Measurements from ENCODE around the gene AMY2A.
"Not testable (repeated sequence)": the region's sequence is repeated elsewhere in the genome, so short reads cannot be mapped to it uniquely, and the experiment has no call there.

The AMY2A gene

GRCh38 chr1:103616994-103617477 is at the start of gene AMY2A:
AMY2A (plus strand) TSS chr1:103617427; CDS start chr1:103617441, 14 bp downstream.
- DNase-seq: not testable (repeated sequence)

- no peak for DNase-seq
These were observed 47.7 kb upstream of the AMY2A start for GRCh38 chr1:103569493-103569892.

- not testable (repeated sequence) for DNase-seq
These were observed 45.9 kb upstream of the AMY2A start, which contains the start of gene AMY2B for GRCh38 chr1:103571289-103571688. AMY2B (plus strand) TSS chr1:103571589; CDS start chr1:103571603, 14 bp downstream.

- DNase-seq: no peak
These were observed 41.2 kb upstream of the AMY2A start for GRCh38 chr1:103576065-103576464.

- not testable (repeated sequence) for DNase-seq
These were observed 40.4 kb upstream of the AMY2A start for GRCh38 chr1:103576784-103577183.

- no peak for DNase-seq
These were observed 34.8 kb upstream of the AMY2A start for GRCh38 chr1:103582464-103582863.

GRCh38 chr1:103583887-103584286 is 33.3 kb upstream of the AMY2A start:
- no peak for DNase-seq

- no peak for DNase-seq
These were observed 32.7 kb upstream of the AMY2A start for GRCh38 chr1:103584537-103584936.

GRCh38 chr1:103602740-103603139 is 14.5 kb upstream of the AMY2A start:
- not testable (repeated sequence) for DNase-seq

- no peak for DNase-seq
These were observed 865 bp upstream of the AMY2A start for GRCh38 chr1:103616362-103616761.

GRCh38 chr1:103627436-103627835 is 10.2 kb downstream of the AMY2A start:
- DNase-seq: not testable (repeated sequence)

GRCh38 chr1:103641194-103641593 is 24.0 kb downstream of the AMY2A start:
- DNase-seq: not testable (repeated sequence)

- not testable (repeated sequence) for DNase-seq
These were observed 26.7 kb downstream of the AMY2A start for GRCh38 chr1:103643908-103644307.

- not testable (repeated sequence) for DNase-seq
These were observed 33.1 kb downstream of the AMY2A start for GRCh38 chr1:103650305-103650704.

GRCh38 chr1:103650889-103651288 is 33.7 kb downstream of the AMY2A start:
- not testable (repeated sequence) for DNase-seq

GRCh38 chr1:103654133-103654532 is 36.9 kb downstream of the AMY2A start:
- DNase-seq: not testable (repeated sequence)

- not testable (repeated sequence) for DNase-seq
These were observed 38.2 kb downstream of the AMY2A start, which contains the start of gene AMY1A for GRCh38 chr1:103655460-103655859. AMY1A (plus strand) TSS chr1:103655760; CDS start chr1:103656331, 571 bp downstream.
